WTC11 (cell line): ENCODE results near the gene SURF6. TPM values are rescaled to one million over a fixed set of nuclear protein-coding genes. Genes with fewer than 3 reads are reported as not detected.

Experiments used
- ATAC-seq: fragments of 200-7000 bp; cut with Tn5 transposase; 2 replicates; pipeline ENCODE4 v1.10.0; 2021; ENCODE audit warnings: mild to moderate bottlenecking, moderate library complexity
- CTCF ChIA-PET: fragments of 300-600 bp; sonication (Branson Sonifier 250); formaldehyde crosslinking; loops from one replicate; lab custom pipeline; 2021; ENCODE audit warnings: antibody characterized with exemption; lab: Charles Lee
- POLR2A ChIA-PET: fragments of 350-600 bp; sonication (Branson Sonifier 250); formaldehyde crosslinking; loops from one replicate; lab custom pipeline; 2021; ENCODE audit warnings: antibody characterized with exemption; lab: Charles Lee
- DNase-seq: peaks from one replicate; pipeline ENCODE4 v3.0.0; 2021; ENCODE audit warnings: low spot score
- H3K27ac Mint-ChIP-seq: 2 replicates; pipeline ENCODE4 v1.8.0; 2021; ENCODE audit warnings: mixed read lengths
- H3K27me3 Mint-ChIP-seq: 2 replicates; pipeline ENCODE4 v1.8.0; 2021; ENCODE audit warnings: low read depth, mild to moderate bottlenecking, moderate library complexity, mixed read lengths
- H3K36me3 Mint-ChIP-seq: 2 replicates; pipeline ENCODE4 v1.8.0; 2021; ENCODE audit warnings: mixed read lengths
- H3K4me1 Mint-ChIP-seq: 2 replicates; pipeline ENCODE4 v1.8.0; 2022; ENCODE audit warnings: mixed read lengths
- H3K4me3 Mint-ChIP-seq: 2 replicates; pipeline ENCODE4 v1.8.0; 2021; ENCODE audit warnings: mild to moderate bottlenecking, moderate library complexity, mixed read lengths
- H3K9me3 Mint-ChIP-seq: 2 replicates; pipeline ENCODE4 v1.8.0; 2021; ENCODE audit warnings: mixed read lengths
- AR ChIP-seq: fragments of 250-450 bp; sonication (Bioruptor Pico); IDR thresholded peaks from 2 replicates; pipeline ENCODE4 v1.9.0; 2021; ENCODE audit warnings: mild to moderate bottlenecking
- ATF2 ChIP-seq: sonication (generic); formaldehyde crosslinking; IDR thresholded peaks from 2 replicates; pipeline ENCODE4 v1.8.1; 2022; ENCODE audit warnings: low read depth, missing genetic modification reagents, borderline replicate concordance
- ATF3 ChIP-seq: sonication (generic); formaldehyde crosslinking; conservative IDR thresholded peaks from 2 replicates; pipeline ENCODE4 v1.8.1; 2022; ENCODE audit warnings: mild to moderate bottlenecking, missing genetic modification reagents
- CBFB ChIP-seq: sonication (generic); formaldehyde crosslinking; IDR thresholded peaks from 2 replicates; pipeline ENCODE4 v1.8.1; 2022; ENCODE audit warnings: mild to moderate bottlenecking, low read depth, missing genetic modification reagents
- CTCF ChIP-seq: fragments of 200-600 bp; IDR thresholded peaks from 2 replicates; pipeline ENCODE4 v1.8.0; 2022; ENCODE audit warnings: antibody characterized with exemption
- E2F1 ChIP-seq: sonication (generic); formaldehyde crosslinking; IDR thresholded peaks from 2 replicates; pipeline ENCODE4 v1.8.0; 2022; ENCODE audit warnings: mild to moderate bottlenecking, missing genetic modification reagents
- FOXK1 ChIP-seq: sonication (generic); formaldehyde crosslinking; IDR thresholded peaks from 2 replicates; pipeline ENCODE4 v1.8.0; 2022; ENCODE audit warnings: mild to moderate bottlenecking, moderate library complexity, missing genetic modification reagents
- GABPB1 ChIP-seq: sonication (generic); formaldehyde crosslinking; IDR thresholded peaks from 2 replicates; pipeline ENCODE4 v1.8.1; 2023; ENCODE audit warnings: mild to moderate bottlenecking, missing genetic modification reagents
- HMGXB4 ChIP-seq: sonication (generic); formaldehyde crosslinking; IDR thresholded peaks from 2 replicates; pipeline ENCODE4 v1.8.1; 2023; ENCODE audit warnings: mild to moderate bottlenecking, moderate library complexity, missing genetic modification reagents
- MXD4 ChIP-seq: fragments of 250-450 bp; sonication (Bioruptor Pico); IDR thresholded peaks from 2 replicates; pipeline ENCODE4 v1.8.0; 2021; ENCODE audit warnings: mild to moderate bottlenecking, moderate library complexity, borderline replicate concordance
- OVOL2 ChIP-seq: fragments of 250-450 bp; sonication (Bioruptor Pico); IDR thresholded peaks from 2 replicates; pipeline ENCODE4 v1.9.0; 2021; ENCODE audit warnings: mild to moderate bottlenecking, borderline replicate concordance
- PRDM15 ChIP-seq: sonication (generic); formaldehyde crosslinking; IDR thresholded peaks from 2 replicates; pipeline ENCODE4 v1.8.0; 2022; ENCODE audit warnings: missing genetic modification reagents
- TCF7 ChIP-seq: sonication (generic); formaldehyde crosslinking; IDR thresholded peaks from 2 replicates; pipeline ENCODE4 v1.8.0; 2022; ENCODE audit warnings: mild to moderate bottlenecking, low read depth, missing genetic modification reagents, moderate library complexity
- TP53 ChIP-seq: sonication (generic); formaldehyde crosslinking; IDR thresholded peaks from 2 replicates; pipeline ENCODE4 v1.8.1; 2023; ENCODE audit warnings: mild to moderate bottlenecking, missing genetic modification reagents
- ZBTB21 ChIP-seq: sonication (generic); formaldehyde crosslinking; IDR thresholded peaks from 2 replicates; pipeline ENCODE4 v1.8.1; 2023; ENCODE audit warnings: mild to moderate bottlenecking, missing genetic modification reagents, borderline replicate concordance
- ZNF396 ChIP-seq: fragments of 250-450 bp; sonication (Bioruptor Pico); IDR thresholded peaks from 2 replicates; pipeline ENCODE4 v1.8.0; 2021; ENCODE audit warnings: mild to moderate bottlenecking, moderate library complexity, borderline replicate concordance
- ZNF423 ChIP-seq: fragments of 250-450 bp; sonication (Bioruptor Pico); IDR thresholded peaks from 2 replicates; pipeline ENCODE4 v2.1.2; 2022; ENCODE audit warnings: mild to moderate bottlenecking, moderate library complexity
- ZNF532 ChIP-seq: fragments of 250-450 bp; sonication (Bioruptor Pico); IDR thresholded peaks from 2 replicates; pipeline ENCODE4 v1.9.0; 2021; ENCODE audit warnings: mild to moderate bottlenecking, borderline replicate concordance
- total RNA-seq: library from RNA; stranded (reverse); gene quantifications from 3 replicates; pipeline ENCODE4 v1.2.3, GENCODE V29; 2021

SURF6 gene
- total RNA-seq, 1 experiment from 2014 or later, result 67.2 TPM

GRCh38 chr9:133371261-133371711 lies 35.3 kb upstream of the SURF6 start (continued):
- TF ChIP-seq TCF7 (CRISPR knock-in tag) (no peak), FOXK1 (no peak), CTCF (no peak), GABPB1 (CRISPR knock-in tag) (no peak)

GRCh38 chr9:133370685-133371084 lies 34.7 kb upstream of the SURF6 start:
- TF ChIP-seq PRDM15 (CRISPR knock-in tag), result no peak
- no peak for TF ChIP-seq HMGXB4 (CRISPR knock-in tag)
- TF ChIP-seq ZNF423, result no peak
- TF ChIP-seq ATF3, result no peak
- no peak for TF ChIP-seq ZNF396 (CRISPR knock-in tag)
- no peak for TF ChIP-seq CBFB
- TF ChIP-seq AR (CRISPR knock-in tag), result no peak
- TF ChIP-seq OVOL2 (CRISPR knock-in tag), result no peak
- no peak for TF ChIP-seq TP53 (CRISPR knock-in tag)
- no peak for TF ChIP-seq ZBTB21 (CRISPR knock-in tag)
- no peak for TF ChIP-seq ATF2 (CRISPR knock-in tag)
- TF ChIP-seq MXD4 (CRISPR knock-in tag), result no peak
- TF ChIP-seq E2F1 (CRISPR knock-in tag), result no peak
- no peak for TF ChIP-seq ZNF532 (CRISPR knock-in tag)
- POLR2A ChIA-PET, result no interaction called here

More at GRCh38 chr9:133370685-133371084, 34.7 kb upstream of the SURF6 start:
- no peaks in the 10 kb centered on the region for H3K27me3 Mint-ChIP-seq
- H3K4me1 Mint-ChIP-seq, result peaks cover 13% of the 10 kb centered on the region
- no peak overlapping the region for H3K4me3 Mint-ChIP-seq
- peaks cover 43% of the 10 kb centered on the region for H3K36me3 Mint-ChIP-seq
- no peak overlapping the region for H3K27ac Mint-ChIP-seq
- DNase-seq, result no peak
- no peak for ATAC-seq
- H3K9me3 Mint-ChIP-seq, result no peaks in the 10 kb centered on the region
- CTCF ChIA-PET, result interaction anchor here (0.8 kb wide), 1 partner anchor 24 kb away, joined by 3 read pairs; no protein-coding TSS in a partner anchor
